ENCODE measurements around the gene GSTM2. TPM values are rescaled to one million over a fixed set of nuclear protein-coding genes. Genes with fewer than 3 reads are reported as not detected.

Gene GSTM2
- total and polyA plus RNA-seq, 4 donors = 7.7 to 106 (median 39.6) TPM

GRCh38 chr1:109639841-109640184 is 28.0 kb upstream of the GSTM2 start:
- H3K4me1 ChIP-seq (ENCODE audit: control insufficient read depth in 5 of 5, insufficient read depth in 5 of 5, low read length in 5 of 5) = peaks cover 0 to 6% (median 3%) of the 10 kb centered on the region in 5 donors
- no peak for ATAC-seq (ENCODE audit: insufficient read depth, low FRiP score)
- no peak for DNase-seq
- no peak overlapping the region for H3K4me3 ChIP-seq
- no peaks in the 10 kb centered on the region for H3K27me3 ChIP-seq (ENCODE audit: control insufficient read depth in 3 of 3, insufficient read depth in 3 of 3, low read length in 2 of 3)
- H3K9me3 ChIP-seq (ENCODE audit: control insufficient read depth in 4 of 4, insufficient read depth in 3 of 4, low read length in 3 of 4) = no peaks in the 10 kb centered on the region
- H3K36me3 ChIP-seq (ENCODE audit: control insufficient read depth in 4 of 4, insufficient read depth in 4 of 4, low read length in 4 of 4) = no peaks in the 10 kb centered on the region
- no peak overlapping the region for H3K9ac ChIP-seq (ENCODE audit: insufficient read depth in 1 of 2, low read length in 2 of 2)
- 51 to 59% methylated on average over 6 of the region's 6 CpGs for WGBS, 2 donors
- TF ChIP-seq CTCF (IDR thresholded peaks at IDR 0.05; ENCODE audit: control extremely low read depth, extremely low read depth) = no peak
- H3K27ac ChIP-seq (ENCODE audit: low read depth in 1 of 2, low read length in 1 of 2) = no peak overlapping the region

GRCh38 chr1:109640285-109640865 is 27.5 kb upstream of the GSTM2 start:
- peak; percentile 86 for TF ChIP-seq CTCF (IDR thresholded peaks at IDR 0.05; ENCODE audit: control extremely low read depth, extremely low read depth)
- H3K27me3 ChIP-seq (ENCODE audit: control insufficient read depth in 3 of 3, insufficient read depth in 3 of 3, low read length in 2 of 3) = no peaks in the 10 kb centered on the region
- peaks cover 0 to 9% (median 3%) of the 10 kb centered on the region in 5 donors for H3K4me1 ChIP-seq (ENCODE audit: control insufficient read depth in 5 of 5, insufficient read depth in 5 of 5, low read length in 5 of 5)
- no peaks in the 10 kb centered on the region for H3K36me3 ChIP-seq (ENCODE audit: control insufficient read depth in 4 of 4, insufficient read depth in 4 of 4, low read length in 4 of 4)
- no peak overlapping the region for H3K9ac ChIP-seq (ENCODE audit: insufficient read depth in 1 of 2, low read length in 2 of 2)
- no peak overlapping the region for H3K27ac ChIP-seq (ENCODE audit: low read depth in 1 of 2, low read length in 1 of 2)
- ATAC-seq (ENCODE audit: insufficient read depth, low FRiP score) (no peak), DNase-seq (peak; percentile 60 to 77 (median 63))
- no peak overlapping the region for H3K4me3 ChIP-seq
- WGBS, 2 donors = 22 to 33% methylated on average over 5 of the region's 5 CpGs
- no peaks in the 10 kb centered on the region for H3K9me3 ChIP-seq (ENCODE audit: control insufficient read depth in 4 of 4, insufficient read depth in 3 of 4, low read length in 3 of 4)

- no peak for TF ChIP-seq CTCF (IDR thresholded peaks at IDR 0.05; ENCODE audit: control extremely low read depth, extremely low read depth)
- Histone ChIP-seq H3K9ac (ENCODE audit: insufficient read depth in 1 of 2, low read length in 2 of 2) (no peak overlapping the region), H3K4me3 (no peak overlapping the region), H3K9me3 (ENCODE audit: control insufficient read depth in 4 of 4, insufficient read depth in 3 of 4, low read length in 3 of 4) (no peaks in the 10 kb centered on the region), H3K27ac (ENCODE audit: low read depth in 1 of 2, low read length in 1 of 2) (no peak overlapping the region), H3K36me3 (ENCODE audit: control insufficient read depth in 4 of 4, insufficient read depth in 4 of 4, low read length in 4 of 4) (no peaks in the 10 kb centered on the region), H3K4me1 (ENCODE audit: control insufficient read depth in 5 of 5, insufficient read depth in 5 of 5, low read length in 5 of 5) (peaks cover 0 to 9% (median 3%) of the 10 kb centered on the region in 5 donors), H3K27me3 (ENCODE audit: control insufficient read depth in 3 of 3, insufficient read depth in 3 of 3, low read length in 2 of 3) (no peaks in the 10 kb centered on the region)
- ATAC-seq (ENCODE audit: insufficient read depth, low FRiP score) = no peak
- DNase-seq = no peak
- 83 to 97% methylated on average over 2 of the region's 2 CpGs for WGBS, 2 donors
Observed at GRCh38 chr1:109641078-109641740, 26.6 kb upstream of the GSTM2 start.
